Activated CD4-positive, alpha-beta T cell treated with anti-CD3 and anti-CD28 coated beads, Interleukin-2, amount 50 U/mL, for 24 hours (primary cell): ENCODE results near the gene CRMP1.

Experiments used
- DNase-seq, 2 donors: peaks; one replicate each; pipeline ENCODE4 v3.0.0-alpha.2; 2020; ENCODE audit warnings: low read depth in 1 of 2, low spot score in 1 of 2

Gene CRMP1

DNA sequence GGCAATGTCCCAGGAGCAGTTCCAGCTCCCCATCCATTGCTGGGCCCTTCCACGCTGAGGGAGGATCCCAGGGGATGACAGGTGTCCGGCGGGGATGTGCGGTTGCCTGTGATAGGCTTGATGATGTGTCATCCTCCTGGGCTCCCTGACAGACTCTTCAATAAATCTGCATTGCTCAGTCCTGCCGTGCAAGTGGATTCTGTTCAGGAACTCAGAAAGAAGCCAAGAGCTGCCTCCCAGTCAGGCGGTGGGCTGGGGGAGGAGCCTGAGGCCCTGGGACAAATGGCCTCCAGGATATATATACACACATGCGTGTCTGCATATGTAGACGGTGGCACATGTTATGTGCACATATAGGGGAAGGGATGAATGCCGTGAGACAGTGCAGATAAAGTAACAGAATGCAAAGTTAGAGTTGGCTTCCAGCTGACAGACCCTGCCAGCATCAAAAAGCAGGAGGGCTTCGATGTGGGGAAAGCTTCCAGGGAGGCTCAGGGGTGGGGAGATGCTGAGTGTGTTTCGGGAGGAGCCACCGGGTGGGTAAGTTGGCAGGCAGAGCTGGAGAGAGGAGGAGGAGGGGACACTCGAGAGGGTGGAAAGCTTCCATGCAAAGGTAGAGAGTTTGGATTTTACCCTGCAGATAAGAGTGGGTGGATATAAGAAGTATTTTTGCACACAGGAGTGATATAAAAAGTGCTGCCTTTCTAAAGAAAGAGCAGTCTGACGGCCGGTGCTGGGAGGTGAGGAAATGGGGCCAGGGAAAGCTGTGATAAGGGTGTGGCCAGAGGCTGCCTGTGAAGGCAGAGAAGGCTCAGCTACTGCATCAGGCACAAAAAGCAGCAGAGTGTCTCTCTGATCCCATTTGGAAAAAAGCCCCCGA lies 28.5 kb upstream of the CRMP1 start:
- no peak for DNase-seq

DNA sequence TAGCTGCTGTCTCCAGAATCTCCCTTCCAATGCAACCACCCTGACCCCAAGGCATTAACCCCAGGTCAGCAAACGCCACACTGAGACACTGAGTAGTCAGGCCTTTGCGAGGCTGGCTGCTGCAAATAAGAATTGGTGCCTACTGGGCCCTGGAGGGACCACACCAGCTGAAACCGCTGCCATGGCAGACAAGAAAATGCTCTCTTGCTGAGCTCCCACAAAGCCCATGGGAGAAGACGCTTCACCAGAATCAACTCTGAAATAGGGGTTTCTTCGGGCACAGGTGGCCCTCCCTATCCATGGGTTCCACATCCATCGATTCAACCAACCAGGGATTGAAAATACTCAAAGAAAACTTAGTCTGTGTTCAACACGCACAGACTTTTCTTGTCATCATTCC lies 26.7 kb upstream of the CRMP1 start:
- DNase-seq = no peak

DNA sequence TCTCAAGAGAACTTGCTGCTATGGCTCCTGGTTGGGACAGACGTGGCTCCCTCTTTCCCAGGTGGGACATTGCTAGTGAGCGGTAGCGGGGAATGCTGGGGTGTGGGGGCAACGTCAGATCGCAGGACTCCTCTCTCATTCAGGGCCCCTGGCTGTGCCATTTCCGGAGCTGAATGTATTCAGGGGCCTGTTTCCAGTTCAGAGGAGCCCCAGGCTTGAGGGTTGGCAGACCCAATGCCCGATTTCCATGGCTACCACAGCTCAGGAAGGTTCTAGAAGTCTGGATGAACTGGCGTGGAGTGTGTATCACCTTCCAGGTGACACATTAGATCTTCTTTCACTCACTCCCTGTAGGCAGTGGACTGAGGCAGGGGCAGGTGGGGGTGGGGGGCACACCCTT lies 26.2 kb upstream of the CRMP1 start:
- no peak for DNase-seq

DNA sequence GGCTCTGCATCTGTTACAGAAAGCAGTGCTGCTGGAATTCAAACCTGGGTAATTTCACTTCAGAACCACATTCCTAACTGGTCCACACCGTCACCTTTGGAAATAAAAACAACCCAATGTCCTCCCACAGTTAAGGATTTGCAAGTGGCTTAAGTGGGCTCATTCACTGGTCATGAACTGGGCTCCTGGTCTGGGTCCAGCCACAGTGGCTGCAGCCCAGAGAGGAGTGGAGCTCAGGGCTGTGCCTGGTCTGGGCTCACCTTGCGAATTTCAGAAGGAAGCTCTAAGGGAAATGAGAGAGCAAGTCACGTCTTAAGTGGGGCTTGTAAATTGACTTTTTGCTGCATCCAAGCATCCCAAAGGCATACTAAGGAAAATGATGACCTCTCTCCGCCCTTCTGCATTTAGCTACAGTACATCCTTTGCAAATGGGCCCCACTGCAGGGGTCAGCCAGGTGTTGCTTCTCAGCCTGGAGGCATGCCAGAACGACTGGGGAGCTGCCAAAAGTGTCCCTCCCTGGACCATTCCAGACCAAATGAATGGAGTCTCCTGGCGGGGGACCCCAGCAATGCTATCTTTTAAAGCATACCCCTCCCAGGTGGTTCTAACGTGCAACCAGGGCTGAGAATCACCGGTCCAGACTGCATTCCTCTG lies 25.6 kb upstream of the CRMP1 start:
- DNase-seq = no peak

DNA sequence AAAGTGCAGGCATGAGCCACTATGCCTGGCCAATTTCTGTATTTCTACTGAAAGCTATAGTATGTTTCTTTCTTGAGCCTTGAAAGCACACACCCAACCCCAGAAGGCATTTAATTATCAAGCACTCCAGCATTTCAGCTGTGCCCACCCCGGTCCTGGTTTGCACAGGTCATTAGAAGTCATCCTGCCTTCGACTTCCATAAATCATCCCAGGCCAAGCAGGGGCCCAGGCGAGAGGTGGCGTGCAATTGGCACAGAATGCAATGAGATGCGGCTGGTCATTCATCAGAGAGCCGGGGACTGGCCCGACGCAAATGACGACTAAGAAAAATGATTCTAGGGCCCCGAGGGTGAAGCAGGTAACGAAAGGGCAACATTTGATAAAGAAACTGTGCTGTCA lies 24.8 kb upstream of the CRMP1 start:
- DNase-seq = no peak

DNA sequence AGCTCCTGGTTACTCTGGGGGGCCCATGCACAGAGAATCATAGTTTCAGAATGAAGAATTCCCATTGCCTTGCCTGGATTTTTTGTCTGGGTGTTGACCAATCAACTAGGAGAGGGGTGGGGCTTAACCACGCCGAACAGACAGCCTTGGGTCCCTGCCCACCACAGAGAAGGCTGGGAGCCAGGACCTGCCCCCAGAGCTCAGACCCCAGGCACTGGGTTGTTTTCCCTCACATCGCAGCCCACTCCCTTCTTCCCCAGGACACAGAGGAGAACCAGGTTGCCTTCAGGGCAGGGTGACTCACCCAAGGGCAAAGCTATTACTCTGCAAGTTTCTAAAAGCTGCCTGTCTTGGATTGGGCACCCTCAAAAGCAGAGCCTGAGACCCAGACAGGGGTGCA lies 23.3 kb upstream of the CRMP1 start:
- DNase-seq = no peak

DNA sequence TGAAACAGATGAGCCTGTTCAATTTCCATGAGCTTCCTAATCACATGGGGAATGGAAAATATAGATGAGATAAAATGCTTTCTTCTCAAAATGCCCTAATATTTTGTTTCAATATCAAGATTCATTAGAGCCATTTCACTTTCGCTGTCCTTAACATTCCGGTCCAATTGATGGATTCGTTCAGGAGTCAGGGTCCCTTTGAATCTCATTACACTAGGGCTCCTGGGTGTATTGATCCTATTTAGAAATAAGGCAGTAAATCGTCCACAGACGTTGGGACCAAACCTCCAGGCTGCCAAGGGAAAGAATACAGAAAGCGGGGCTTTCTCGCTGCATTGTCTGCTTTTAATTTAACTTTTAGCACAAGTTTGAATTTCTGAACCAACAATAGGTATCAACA lies 20.6 kb upstream of the CRMP1 start:
- no peak for DNase-seq

DNA sequence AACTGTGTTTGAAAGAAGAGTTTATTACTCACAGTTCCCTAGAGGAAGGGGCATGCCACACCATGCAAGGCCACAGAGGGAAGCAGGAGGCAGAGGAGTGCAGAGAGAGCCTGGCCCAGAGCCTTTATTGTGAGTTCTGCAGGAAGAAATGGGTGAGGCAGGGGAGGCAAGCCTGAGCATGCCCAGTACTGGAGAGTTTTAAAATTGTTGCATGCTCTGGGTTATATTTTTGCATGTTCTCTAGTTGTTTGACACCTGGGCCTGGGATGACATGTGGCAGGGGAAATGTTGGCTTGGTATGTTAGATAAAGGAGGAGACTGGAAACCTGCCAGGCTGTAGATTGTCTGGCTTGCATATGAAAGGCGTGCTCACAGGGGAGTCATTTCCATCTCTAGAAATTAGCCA lies 19.7 kb upstream of the CRMP1 start:
- no peak for DNase-seq

DNA sequence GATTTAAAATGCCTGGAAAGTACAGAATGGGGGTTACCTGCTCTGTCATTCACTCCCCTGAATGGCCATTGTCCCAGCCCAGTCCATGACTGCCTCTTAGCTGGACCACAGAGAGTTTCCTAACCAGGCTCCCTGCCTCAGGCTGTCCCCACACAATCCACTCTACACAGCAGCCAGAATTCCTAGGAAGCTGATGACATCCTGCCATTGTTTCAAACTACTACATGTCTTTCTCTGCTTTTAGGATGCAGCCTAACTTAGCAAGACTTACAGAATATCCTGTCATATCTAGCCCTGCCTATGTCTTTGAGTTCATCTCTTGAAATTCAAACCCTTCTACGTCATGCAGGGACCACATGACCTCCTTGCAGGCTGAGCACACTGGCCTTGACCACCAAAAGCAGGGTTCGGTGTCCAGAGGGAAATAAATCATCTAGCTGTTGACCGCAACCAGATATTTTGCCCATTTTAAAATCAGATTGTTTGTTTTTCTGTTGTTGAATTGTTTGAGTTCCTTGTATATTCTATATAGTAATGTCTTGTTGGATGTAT lies 16.1 kb upstream of the CRMP1 start:
- no peak for DNase-seq

DNA sequence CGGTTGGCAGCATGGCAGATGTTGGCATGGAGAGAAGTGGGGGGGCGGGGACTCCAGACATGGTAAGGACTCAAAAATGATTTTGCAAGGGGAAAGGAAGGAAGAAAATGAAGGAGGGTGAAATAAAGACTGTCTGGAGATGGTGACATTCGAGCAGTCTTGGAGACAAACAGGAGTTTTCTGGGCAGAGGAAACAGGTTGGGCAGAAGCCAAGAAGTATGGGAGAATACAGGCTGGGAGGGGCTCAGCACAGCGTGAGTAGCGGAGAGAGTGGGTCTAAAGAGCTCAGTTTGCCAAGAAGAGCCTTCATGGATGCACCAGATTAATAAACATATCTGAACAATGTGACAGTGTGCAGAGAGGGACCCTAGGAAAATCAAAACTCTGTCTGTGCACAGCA lies 13.3 kb upstream of the CRMP1 start:
- DNase-seq = no peak

DNA sequence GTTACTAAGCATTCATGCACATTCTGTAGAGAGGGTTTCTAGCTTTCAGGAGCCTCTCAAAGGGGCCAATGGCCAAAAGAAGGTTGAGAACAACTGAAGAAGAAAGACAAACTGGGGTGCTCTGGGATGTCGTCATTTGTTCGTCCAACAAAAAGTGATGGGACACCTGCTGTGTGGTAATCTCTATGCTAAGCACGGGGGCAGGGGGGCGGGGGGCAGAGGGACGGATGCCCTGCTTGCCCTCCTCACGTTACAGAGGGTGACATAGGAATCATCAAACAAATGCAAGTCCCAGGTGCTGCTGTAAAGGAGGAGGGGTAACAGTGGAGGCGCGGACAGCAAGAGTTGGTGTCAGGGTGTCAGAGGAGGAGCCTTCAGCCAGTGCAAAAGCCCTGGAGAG lies 12.8 kb upstream of the CRMP1 start:
- DNase-seq = no peak

DNA sequence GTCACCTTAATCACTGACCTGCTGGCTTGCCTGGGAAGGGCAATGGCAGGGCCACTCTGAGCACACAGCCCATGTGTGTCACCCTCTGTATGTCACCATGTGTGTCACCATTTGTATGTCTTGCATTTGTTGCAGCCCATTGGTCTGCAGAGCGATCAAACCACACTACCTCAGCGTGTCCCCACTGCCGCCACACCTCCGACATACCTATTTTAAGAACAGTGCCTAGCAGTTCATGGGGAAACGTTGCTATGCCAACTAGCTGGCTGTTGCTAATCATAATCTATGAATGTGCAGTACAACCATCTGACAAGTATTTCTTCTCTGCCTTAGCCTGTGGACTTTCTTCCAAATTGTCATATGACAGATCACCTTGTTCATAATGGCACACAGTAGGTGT lies 8.0 kb upstream of the CRMP1 start:
- DNase-seq = no peak

DNA sequence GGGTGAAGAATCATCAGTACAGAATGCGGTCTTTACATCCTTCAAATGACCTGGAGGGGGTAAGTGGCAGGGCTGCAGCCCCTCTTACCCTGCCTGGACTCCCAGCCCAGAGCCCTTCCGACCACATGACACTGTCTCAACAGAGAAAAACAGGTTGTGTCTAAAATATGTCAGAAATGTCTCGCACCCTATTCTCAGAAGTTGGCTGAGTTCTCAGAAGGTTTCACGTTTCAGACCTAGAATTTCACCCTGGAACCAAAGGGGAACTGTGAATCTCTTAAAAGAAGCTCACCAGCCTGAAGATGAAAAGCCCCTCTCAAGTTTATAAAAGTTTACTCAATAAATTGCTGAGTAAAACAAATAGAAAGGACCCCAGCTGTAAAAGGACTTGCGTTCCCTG lies 7.0 kb upstream of the CRMP1 start:
- no peak for DNase-seq

DNA sequence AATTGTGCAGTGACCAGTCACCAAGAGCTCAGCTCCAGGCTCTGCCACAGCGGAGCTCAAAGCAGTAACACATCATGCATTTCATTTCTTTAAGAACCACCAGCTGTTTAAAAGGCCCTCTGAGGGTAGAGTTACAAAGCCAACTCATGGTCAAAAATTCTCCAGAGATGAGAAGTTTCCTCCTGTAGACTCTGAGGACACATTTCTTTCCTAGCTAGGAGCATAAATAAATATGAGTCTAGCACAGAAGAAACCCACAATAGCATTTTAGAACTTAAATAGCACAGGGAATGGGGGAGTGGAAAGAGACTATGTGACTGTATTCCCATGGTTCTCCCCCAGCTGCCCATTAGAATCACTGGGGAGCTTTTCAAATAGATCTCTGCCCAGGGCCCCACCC lies 6.5 kb upstream of the CRMP1 start:
- DNase-seq = no peak

DNA sequence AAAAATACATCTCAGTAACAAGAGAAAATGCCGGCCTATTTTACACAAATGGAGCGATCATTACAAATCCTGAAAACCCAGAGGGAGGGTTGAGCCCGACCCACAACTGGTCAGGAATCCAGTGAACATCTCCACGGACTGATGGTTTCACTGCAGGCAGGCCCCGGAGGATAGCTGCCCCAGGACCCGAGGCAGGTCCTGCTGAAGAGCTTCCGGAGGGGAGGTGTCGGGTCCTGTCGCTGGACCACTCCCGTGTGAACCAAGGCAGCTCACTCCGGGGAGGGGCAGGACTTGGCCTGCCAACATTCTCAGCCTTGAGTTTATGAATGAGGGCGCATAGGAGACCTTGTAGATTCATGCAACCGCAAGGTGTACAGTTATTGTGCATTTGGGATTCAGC lies 4.8 kb upstream of the CRMP1 start:
- DNase-seq = no peak

DNA sequence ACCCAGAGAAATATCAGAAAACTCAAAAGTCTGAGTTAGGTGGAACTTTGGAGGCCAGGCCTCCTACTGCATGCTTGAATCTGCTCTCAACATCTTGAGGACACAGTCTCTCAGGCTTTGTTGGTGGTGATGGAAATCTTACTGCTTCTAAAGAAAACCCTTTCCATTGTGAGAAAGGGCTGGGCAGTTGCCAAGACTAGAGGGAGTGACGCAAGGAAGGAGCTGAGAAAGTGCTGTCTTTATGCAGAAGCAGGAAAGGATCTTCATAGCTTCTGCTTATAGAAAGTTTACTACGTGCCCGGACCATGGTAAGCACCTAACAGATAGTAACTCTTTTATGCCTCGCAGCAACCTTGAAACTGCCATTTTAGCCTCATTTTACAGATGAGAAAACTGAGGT lies 2.4 kb upstream of the CRMP1 start:
- DNase-seq = no peak

DNA sequence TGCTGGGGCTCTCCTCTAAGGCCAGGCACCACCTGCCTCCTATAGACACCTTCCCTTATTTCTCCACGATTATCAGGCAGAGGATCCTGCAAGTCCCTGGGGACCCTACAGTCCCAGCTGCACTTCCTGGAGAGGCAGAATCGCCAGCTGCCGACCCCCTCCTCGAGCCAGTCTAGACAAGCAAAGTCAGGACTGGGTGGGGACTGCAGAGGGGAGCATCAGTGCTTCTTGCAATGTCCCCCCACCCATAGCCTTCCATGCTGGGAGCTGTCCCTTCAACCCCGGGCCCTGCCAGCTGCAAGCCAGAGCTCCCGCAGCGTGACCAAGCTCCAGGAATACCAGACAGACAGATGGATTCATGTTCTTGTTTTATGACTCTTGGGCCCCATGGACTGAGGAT lies 1.4 kb upstream of the CRMP1 start:
- no peak for DNase-seq

DNA sequence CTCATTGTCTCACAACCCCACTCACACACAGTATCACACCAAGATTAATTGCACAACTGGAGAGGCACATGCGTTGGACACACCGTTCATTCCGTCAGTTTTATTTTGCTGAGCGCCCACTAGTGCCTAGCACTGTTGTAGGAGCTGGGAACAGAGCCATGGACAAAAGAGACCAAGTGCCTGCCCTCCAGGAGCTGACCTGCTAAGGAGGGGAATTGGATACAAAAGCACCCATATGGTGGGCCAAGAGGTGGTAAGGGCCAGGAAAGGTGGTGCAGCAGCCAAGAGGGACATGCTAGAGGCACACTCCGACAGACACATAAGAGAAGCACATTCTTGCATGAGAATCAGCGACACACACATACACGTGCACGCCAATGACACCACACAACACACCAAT lies 705 bp upstream of the CRMP1 start:
- DNase-seq = no peak

DNA sequence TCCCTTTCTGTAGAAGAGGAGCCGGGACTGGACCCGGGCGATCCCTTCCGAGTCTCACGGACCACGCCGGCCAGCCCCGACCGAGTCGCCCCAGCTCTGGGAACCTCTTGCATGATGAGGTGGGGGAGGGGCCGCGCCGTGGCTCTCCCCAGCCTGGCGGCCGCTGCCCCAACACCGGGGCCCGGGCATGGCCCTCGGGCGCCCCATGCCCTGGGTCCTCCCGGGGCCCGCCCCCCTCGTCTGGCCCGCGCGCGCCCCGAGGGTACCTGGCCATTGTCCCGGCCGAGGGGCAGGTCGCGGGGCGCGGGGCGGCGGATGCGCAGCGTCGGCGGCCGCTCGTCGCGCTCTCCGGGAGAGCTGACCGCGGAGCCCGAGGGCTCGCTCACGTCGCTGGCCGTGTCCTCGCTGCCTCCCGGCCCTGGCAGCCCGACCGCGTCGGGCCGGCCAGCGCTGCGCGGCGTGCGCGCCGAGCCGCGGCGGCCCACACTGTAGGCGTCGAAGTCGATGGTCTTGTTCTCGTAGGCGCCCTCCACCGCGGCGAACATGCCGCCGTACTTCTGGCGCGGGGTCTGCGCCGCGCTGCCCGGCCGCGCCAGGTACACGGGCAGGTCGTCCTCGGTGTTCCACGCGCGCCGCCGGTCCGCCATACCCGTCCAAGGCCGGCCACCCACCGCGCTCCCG lies 423 bp downstream of the CRMP1 start:
- DNase-seq = no peak

DNA sequence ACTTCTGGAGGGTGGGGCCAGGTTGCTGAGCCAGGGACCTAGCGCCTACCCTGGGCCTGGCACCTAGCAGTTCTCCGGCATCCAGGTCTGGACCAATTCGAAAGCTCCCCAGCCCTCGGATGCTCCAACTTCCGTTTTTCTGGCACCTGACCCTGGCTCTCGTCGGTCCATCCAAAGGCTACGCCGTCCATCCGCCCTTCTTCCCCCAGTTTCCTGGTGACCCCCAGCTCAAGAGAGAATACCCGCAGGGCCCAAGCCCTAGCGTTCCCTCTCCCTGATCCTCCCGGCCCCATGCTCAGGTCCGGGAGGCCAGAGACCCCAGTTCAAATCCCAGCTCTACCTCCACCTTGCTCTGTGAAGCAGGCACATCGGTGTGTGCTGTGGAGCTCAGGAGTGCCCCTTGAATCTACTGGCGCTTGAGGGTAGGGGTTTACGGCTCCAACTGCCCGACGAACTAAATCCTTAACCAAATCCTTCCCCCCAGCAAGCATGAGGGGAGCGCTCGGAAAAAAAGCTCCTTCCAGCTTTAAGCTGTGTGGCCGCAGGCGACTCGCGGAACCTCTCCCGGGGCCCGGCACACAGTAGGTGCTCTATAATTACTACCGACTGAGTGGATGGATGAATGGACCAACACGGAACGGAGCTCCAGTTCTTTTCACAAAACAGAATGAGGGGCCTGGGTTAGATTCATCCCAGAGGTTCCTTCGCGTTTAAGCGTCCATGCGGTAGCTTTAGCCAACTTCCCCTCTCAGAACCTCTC lies 1.1 kb downstream of the CRMP1 start:
- no peak for DNase-seq

DNA sequence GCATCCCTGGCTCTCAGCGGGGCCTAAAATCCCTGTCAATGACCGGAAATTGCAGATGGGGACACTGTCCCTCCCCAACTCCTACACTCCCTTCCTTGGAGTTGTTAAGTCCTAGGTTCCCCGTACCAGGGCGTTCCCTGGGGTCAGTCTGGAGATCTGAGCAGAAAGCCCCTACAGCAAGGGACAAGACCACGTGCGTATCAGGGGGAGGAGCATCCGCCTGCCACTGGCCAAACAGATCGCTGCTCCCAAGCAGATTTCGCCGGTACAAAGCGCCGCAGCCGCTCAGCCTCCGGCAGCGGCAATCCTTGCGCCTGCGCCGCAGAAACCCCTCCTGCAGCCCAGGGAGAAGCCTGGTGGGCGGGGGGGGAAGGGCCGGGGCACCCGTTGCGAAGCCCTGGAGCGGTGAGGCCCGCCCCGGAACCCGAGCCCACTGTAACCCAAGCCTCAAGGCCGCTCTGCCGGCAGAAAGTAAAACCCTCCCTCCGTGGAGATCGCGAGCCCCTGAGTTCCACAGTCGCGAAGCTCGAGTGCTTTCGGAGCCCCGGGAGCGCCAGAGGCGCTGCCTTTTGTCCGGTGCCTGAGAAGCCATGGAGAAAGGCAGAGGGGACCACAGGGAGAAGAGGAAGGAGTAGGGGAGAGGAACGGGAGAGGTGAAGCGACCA lies 2.7 kb downstream of the CRMP1 start:
- no peak for DNase-seq
